SK-N-SH treated with all-trans-retinoic acid at 6 μM for 48 hours (cell line): Measurements from ENCODE around the gene SCYGR2.

Experiments used
- PPARA ChIP-seq: fragments of 250-450 bp; sonication (Bioruptor Pico); IDR thresholded peaks from 2 replicates; pipeline ENCODE4 v1.5.0; 2020; ENCODE audit warnings: mild to moderate bottlenecking, borderline replicate concordance
- SNAI2 ChIP-seq: fragments of 250-450 bp; sonication (Bioruptor Pico); IDR thresholded peaks from 2 replicates; pipeline ENCODE4 v1.5.0; 2020; ENCODE audit warnings: mild to moderate bottlenecking, moderate library complexity
- ZFP3 ChIP-seq: fragments of 250-450 bp; sonication (Bioruptor Pico); IDR thresholded peaks from 2 replicates; pipeline ENCODE4 v1.5.0; 2020; ENCODE audit warnings: mild to moderate bottlenecking, moderate library complexity
- ZNF70 ChIP-seq: fragments of 450-650 bp; formaldehyde crosslinking; IDR thresholded peaks from 2 replicates; pipeline ENCODE4 v1.5.0; 2020; ENCODE audit warnings: mild to moderate bottlenecking, moderate library complexity
- ZNF8 ChIP-seq: fragments of 450-650 bp; formaldehyde crosslinking; IDR thresholded peaks from 2 replicates; pipeline ENCODE4 v1.5.0; 2020; ENCODE audit warnings: mild to moderate bottlenecking, moderate library complexity
- TF ChIP-seq, protein P1 (sequence below): fragments of 250-450 bp; sonication (Bioruptor Pico); IDR thresholded peaks from 2 replicates; pipeline ENCODE4 v1.8.0; 2021; ENCODE audit warnings: low read depth, mild to moderate bottlenecking, moderate library complexity, borderline replicate concordance
- TF ChIP-seq, protein P2 (sequence below): fragments of 250-450 bp; sonication (Bioruptor Pico); IDR thresholded peaks from 2 replicates; pipeline ENCODE4 v1.8.0; 2020; ENCODE audit warnings: mild to moderate bottlenecking, moderate library complexity, borderline replicate concordance
- TF ChIP-seq, protein P3 (sequence below): fragments of 250-450 bp; sonication (Bioruptor Pico); IDR thresholded peaks from 2 replicates; pipeline ENCODE4 v1.5.1; 2020; ENCODE audit warnings: low read depth, mild to moderate bottlenecking, moderate library complexity

DNA sequence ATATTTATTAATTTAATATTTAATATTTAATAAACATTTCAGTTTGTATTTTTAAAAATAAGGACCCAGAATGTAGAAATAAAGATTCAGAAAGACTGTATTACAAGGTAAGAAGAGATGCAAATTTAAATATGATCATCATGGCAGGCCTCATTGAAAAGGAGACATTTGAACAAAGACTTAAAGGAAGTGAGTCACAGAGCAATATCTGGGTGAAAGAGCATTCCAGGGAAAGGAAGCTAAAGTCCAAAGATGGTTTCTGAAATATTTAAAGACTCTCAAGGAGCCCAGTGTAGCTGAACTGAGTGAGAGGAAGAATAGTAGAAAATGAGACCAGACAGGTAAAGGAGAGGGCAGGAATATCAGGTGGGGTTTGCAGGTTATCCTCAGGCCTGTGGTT is 24.5 kb downstream of the SCYGR2 start:
- TF ChIP-seq SNAI2 (CRISPR knock-in tag) (no peak), ZFP3 (CRISPR knock-in tag) (no peak), ZNF8 (no peak), PPARA (no peak), ZNF70 (CRISPR knock-in tag) (no peak)
- TF ChIP-seq, protein P1, sequence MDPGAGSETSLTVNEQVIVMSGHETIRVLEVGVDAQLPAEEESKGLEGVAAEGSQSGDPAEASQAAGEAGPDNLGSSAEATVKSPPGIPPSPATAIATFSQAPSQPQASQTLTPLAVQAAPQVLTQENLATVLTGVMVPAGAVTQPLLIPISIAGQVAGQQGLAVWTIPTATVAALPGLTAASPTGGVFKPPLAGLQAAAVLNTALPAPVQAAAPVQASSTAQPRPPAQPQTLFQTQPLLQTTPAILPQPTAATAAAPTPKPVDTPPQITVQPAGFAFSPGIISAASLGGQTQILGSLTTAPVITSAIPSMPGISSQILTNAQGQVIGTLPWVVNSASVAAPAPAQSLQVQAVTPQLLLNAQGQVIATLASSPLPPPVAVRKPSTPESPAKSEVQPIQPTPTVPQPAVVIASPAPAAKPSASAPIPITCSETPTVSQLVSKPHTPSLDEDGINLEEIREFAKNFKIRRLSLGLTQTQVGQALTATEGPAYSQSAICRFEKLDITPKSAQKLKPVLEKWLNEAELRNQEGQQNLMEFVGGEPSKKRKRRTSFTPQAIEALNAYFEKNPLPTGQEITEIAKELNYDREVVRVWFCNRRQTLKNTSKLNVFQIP (CRISPR knock-in tag), result no peak
- TF ChIP-seq, protein P2, sequence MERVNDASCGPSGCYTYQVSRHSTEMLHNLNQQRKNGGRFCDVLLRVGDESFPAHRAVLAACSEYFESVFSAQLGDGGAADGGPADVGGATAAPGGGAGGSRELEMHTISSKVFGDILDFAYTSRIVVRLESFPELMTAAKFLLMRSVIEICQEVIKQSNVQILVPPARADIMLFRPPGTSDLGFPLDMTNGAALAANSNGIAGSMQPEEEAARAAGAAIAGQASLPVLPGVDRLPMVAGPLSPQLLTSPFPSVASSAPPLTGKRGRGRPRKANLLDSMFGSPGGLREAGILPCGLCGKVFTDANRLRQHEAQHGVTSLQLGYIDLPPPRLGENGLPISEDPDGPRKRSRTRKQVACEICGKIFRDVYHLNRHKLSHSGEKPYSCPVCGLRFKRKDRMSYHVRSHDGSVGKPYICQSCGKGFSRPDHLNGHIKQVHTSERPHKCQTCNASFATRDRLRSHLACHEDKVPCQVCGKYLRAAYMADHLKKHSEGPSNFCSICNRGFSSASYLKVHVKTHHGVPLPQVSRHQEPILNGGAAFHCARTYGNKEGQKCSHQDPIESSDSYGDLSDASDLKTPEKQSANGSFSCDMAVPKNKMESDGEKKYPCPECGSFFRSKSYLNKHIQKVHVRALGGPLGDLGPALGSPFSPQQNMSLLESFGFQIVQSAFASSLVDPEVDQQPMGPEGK (CRISPR knock-in tag), result no peak
- TF ChIP-seq, protein P3, sequence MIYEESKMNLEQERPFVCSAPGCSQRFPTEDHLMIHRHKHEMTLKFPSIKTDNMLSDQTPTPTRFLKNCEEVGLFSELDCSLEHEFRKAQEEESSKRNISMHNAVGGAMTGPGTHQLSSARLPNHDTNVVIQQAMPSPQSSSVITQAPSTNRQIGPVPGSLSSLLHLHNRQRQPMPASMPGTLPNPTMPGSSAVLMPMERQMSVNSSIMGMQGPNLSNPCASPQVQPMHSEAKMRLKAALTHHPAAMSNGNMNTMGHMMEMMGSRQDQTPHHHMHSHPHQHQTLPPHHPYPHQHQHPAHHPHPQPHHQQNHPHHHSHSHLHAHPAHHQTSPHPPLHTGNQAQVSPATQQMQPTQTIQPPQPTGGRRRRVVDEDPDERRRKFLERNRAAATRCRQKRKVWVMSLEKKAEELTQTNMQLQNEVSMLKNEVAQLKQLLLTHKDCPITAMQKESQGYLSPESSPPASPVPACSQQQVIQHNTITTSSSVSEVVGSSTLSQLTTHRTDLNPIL (CRISPR knock-in tag), result no peak
